Central memory CD4-positive, alpha-beta T cell (primary cell): Measurements from ENCODE around the gene RFX2.
"Not testable (repeated sequence)": the region's sequence is repeated elsewhere in the genome, so short reads cannot be mapped to it uniquely, and the experiment has no call there.

Experiments
- DNase-seq: peaks from one replicate; pipeline ENCODE4 v3.0.0; 2022

Gene RFX2

GRCh38 chr19:5988517-5989387 lies 121.5 kb downstream of the RFX2 start:
- no peak for DNase-seq

- peak; percentile 57 for DNase-seq
Observed at GRCh38 chr19:5987077-5987818, 123.1 kb downstream of the RFX2 start.

DNA sequence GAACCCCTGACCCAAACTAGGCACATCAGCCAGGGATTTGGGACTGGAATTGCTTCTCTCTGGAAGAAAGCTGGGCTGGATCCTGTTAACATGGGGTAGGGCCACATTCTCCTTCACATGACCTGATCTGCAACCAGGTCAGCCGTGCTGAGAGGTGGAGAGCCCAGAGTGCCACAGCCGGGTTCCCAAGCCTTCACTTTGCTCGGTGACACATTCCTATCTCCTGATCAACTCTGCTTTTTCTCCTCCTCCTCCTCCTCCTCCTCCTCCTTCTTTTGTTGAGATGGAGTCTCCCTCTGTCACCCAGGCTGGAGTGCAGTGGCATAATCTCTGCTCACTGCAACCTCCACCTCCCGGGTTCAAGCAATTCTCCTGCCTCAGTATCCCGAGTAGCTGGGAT lies 124.5 kb downstream of the RFX2 start:
- not testable (repeated sequence) for DNase-seq

GRCh38 chr19:5985098-5985783 lies 125.1 kb downstream of the RFX2 start:
- DNase-seq: no peak

- DNase-seq: no peak
Observed at GRCh38 chr19:5984600-5984999, 125.7 kb downstream of the RFX2 start.

DNA sequence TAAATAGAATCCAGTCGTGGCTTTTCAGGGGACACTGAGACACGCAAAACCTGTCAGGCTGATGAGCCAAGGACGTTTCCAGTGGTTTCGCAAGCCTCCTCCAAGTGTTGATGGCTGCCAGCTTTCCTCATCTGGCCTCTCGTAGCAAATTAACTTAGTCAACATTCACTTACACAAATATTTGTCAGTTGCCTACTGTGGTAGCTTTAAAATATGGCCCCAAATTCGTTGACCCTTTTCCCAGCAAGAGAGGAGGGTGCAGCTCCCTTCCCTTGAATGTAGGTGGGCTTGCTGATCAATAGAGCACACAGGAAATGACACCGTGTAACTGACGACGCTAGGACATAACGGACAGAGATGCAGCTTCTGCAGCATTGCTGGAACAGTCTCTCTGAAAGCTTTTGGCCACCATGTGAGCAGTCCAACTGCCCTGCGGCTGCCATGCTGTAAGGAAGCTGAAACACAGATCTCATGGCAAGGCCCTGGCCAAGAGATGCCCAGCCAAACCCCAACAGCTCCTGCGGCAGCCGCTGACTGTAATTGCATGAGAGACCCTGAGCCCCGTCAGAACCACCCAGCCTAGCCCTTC lies 126.8 kb downstream of the RFX2 start:
- DNase-seq: no peak

DNA sequence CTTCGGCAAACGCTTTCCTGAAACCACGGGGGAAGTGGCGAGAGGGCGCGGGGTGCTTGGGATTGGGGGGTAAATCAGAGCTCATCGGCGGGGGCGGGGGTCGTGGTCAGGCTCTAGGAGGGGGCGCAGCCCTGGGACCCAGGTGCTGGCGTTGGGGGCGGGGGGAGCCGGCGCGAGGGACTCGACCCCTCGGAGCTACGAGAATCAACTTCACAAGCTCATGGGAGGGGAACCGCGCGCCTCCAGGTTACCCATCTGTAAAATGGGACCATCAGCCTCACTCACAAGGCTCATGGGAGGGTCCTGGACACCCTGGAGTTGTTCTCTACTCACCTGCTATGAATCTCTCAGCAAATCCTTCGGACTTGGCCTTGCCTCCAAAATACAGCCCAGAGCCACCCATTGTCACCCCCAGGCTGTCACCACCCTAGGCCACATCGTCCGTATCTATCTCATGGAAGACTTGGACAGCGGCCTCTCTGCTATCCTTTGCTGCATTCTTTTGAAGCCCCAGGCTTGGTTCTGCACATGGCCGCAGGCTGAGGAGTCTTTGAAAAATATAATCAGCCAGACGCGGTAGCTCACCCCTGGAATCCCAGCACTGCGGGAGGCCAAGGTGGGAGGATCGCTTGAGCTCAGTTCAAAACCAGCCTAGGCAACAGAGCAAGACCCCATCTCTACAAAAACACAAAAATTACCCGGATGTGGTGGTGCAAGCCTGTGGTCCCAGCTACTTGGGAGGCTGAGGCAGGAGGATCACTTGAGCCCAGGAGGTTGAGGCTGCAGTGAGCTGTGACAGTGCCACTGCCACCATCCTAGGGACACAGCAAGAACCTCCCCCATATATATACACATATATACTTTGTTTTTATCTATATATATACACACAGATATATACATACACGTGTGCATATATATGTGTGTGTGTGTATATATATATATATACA lies 131.4 kb downstream of the RFX2 start:
- DNase-seq: no peak

- DNase-seq: peak; percentile 100
Observed at GRCh38 chr19:5977785-5978605, 132.3 kb downstream of the RFX2 start, which contains the start of gene RANBP3. RANBP3 (minus strand) TSS chr19:5978140; CDS start chr19:5978082, 58 bp downstream.

DNA sequence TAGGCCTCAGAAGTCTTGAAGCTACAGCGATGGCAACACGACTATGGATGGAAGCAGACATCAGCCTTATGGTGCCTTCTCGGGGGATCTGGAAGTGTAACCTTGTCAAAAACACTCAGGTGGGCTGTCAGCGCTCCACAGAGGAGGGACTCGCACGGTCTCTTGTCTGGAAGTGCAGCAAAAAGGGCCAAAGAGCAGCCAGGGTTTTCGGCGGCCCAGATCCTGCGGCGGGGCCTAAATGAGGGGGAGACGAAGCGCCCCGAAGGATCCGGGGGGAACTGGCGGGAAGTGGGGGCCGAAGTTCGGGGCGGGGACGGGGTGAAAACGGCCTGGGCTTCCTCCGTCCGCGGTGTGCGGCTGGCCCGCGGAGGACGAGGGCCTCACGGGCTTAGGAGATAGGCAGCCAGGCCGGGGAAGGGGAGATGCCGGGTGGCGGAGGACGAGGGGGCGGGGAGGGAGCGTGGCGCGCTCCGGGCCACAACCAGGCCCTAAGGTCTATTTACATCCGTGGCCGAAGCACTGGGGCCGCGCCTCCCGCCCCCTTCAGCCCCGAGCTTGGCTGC lies 133.0 kb downstream of the RFX2 start:
- no peak for DNase-seq

- no peak for DNase-seq
Observed at GRCh38 chr19:5976768-5977167, 133.5 kb downstream of the RFX2 start.

DNA sequence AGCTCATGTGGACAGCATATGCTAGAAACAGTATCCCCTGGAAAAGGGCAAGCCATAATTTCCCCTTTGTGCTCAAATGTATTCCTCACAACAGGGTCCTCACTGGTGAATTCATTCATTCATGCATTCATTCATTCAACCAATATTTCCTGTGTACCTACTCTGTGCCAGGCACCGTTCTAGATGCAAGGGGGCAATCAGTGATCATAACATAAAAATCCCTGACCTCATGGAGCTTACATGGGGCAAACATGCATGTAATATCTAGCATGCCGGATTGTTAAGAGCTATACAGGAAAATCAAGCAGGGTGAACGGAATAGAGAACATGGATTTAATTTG lies 134.9 kb downstream of the RFX2 start:
- no peak for DNase-seq

DNA sequence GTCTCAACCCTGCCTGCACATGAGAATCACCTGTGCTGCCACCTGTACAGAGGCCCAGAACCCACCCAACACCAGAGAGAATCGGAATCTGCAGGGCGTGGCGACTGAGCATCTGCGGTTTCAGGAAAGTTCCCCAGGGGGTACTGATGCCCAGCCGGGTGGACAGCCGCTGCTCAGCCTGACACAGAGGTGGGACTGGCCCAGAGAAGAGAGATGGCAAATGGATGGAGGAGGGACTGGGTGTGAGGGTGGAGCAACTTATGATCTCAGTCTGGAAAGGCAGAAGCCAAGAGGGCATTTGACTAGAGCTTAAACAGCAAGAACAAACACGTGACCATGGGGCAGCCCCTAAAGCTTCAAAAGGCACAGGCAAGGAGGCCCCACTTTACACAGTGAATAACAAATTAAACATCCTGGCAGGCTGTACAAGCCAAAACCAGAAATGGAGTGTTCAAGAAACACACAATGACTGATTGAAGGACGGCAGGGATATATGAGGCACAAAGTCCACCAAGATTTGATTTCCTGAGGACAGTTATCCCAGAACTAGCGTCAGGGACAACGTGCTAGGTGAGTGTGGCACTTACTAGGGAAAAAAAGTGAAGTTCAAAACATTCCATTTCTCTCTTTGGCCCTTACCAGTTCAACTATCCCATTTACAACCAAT lies 135.4 kb downstream of the RFX2 start:
- no peak for DNase-seq

DNA sequence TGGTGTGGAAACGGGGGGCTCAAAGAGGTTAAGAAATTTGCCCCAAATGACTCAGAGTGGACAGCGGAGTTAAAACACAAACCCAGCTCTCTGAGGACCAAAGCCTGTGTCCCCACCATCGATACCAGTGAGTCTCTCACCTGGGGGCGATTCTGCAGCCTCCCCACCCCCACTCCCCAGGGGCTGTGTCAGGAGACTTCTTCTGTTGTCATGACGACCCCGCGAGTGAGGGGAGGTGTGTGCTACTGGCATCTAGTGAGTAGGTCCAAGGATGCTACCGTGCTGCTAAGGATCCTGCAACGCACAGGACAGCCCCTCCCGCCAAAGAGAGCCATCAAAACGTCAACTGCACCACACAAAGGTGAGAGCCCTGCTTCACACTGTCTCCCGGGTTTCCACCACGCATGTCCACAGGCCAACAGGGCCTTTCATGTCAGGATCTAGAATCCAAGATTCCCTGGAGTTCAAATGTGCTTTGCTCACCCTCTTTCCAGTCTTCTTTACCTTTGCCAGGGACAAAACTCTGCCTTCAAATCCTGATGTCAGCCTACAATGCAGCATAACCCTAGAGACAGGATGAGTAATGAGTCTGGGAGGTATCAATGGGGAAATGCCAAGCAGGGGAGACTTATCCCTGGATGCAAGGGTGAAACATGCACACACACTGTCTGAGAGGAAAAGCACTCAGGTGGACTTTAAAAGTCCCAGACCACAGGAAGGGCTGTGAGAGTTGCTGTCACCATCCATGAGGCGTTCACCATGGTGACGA lies 136.2 kb downstream of the RFX2 start:
- DNase-seq: no peak

DNA sequence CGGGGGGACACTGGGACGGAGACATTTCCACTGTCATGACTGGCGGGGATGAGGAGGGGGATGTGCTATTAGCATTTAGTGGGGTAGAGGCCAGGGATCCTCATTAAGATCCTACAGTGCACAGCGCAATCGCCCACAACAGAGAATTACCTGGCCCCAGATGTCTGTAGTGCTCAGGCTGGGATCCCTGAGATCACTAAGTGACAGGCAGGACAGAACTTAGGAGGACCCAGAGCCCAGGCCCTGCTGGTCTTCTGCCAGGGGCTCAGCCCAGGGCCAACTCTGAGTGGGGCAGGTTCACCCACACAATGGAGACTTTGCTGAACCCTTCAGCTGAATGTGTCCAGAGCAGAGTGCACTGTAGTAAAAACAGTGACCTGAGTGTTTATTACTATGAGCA lies 136.9 kb downstream of the RFX2 start:
- DNase-seq: no peak

DNA sequence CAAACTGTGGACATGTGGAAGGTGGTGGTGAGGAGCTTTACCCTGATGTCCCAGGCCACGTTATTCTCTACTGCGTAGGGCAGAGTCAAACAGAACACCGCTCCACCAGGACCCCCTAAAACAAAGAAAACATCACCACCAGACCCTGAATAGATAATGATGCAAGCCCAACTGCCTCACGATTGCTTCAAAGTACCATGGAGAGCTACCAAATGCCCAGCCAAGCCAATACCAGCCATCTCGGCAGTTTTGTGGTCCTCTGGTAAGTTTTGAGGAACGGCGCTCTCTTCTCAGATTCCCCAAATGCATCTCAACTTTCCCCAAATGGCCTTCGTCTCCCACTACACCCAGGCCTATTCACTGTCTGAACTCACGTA lies 138.0 kb downstream of the RFX2 start:
- no peak for DNase-seq

GRCh38 chr19:5971714-5972354 lies 138.5 kb downstream of the RFX2 start:
- DNase-seq: no peak

GRCh38 chr19:5969476-5969875 lies 140.8 kb downstream of the RFX2 start:
- DNase-seq: no peak

GRCh38 chr19:5968431-5969373 lies 141.6 kb downstream of the RFX2 start:
- DNase-seq: no peak
